HG02852 (cell line): ENCODE data around the gene TRAPPC10.
"Not testable (repeated sequence)": the region's sequence is repeated elsewhere in the genome, so short reads cannot be mapped to it uniquely, and the experiment has no call there.

Experiments used
- ATAC-seq: cut with Tn5 transposase; IDR thresholded peaks from one replicate; pipeline ENCODE4 v1.9.1; 2021; ENCODE audit warnings: mild to moderate bottlenecking, moderate library complexity; ENCODE audit not compliant: unreplicated experiment

TRAPPC10 gene

GRCh38 chr21:44138039-44138438 lies 125.9 kb downstream of the TRAPPC10 start:
- ATAC-seq: not testable (repeated sequence)

DNA sequence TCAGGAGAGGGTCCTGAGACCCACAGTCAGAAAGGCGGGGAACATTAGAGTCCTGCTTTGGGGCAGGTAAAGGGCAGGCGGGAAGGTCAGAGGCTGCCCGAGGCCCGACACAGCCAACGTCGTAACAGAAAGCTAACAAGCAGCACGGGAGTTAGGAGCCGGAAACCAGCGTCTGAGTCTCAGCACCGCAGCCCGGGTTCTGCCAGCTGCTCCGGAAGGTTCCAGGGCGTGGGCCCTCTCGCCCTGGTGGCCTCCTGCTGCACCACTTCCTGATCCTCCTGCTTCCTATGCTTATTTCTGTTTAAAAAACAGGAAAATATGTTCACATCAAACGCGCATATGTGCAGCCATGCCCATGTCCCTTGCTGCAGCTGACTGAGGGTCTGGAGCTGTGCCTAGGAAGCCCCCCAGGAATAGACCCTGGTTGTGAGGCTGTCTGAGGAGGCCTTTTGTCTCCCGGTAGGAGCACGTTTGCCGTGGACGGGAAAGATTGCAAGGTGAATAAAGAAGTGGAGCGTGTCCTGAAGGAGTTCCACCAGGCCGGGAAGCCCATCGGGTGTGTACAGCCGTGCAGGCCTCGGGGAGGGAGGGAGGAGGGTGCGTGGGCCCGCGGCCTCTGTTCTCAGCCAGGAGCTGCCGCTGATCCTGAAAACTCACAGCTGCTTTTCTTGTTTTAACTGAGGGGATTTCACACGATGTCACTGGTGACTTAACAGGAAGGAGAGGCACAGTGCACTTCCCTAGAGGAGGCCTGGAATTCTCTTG lies 127.9 kb downstream of the TRAPPC10 start:
- ATAC-seq: not testable (repeated sequence)

GRCh38 chr21:44140552-44140932 lies 128.4 kb downstream of the TRAPPC10 start:
- ATAC-seq: not testable (repeated sequence)

- ATAC-seq: not testable (repeated sequence)
These were observed 130.4 kb downstream of the TRAPPC10 start for GRCh38 chr21:44142470-44142869.

- not testable (repeated sequence) for ATAC-seq
These were observed 131.3 kb downstream of the TRAPPC10 start for GRCh38 chr21:44143380-44143779.

GRCh38 chr21:44143996-44144395 lies 131.9 kb downstream of the TRAPPC10 start:
- not testable (repeated sequence) for ATAC-seq

DNA sequence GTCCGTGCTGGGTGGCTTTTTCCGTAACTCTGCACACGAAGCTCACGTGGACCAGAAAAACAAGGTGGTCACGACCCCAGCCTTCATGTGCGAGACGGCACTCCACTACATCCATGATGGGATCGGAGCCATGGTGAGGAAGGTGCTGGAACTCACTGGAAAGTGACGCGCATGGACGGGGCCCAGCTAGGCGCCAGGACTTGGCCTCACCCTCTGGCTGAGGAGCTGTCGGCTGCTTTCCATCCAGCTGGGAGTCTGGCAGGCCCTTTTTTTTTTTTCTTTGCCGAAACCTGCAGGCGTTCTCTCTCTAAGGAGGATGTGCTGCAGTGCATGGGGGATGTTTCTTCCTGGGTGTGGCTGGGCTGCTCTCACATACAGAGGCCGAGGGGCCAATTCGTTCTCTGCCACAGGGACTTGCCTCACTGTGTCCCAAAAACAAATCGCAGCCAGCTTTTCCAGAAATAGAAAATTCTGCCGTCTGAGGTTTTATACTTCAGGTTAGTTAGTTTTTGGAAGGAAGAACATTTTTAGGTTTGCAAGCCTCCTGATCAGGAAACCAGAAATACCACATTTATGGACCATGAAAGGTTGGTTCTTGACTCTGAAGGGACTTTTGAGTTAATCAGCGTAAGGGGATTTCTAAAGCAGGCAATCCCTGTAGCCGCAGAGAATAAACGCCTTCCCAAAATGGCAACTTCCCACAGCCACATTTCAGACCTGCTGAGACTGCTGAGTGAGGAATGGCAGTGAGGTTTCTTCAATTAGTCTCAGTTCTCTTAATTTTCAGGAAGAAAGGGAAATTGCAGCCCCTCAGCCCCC lies 132.9 kb downstream of the TRAPPC10 start:
- ATAC-seq: peak; percentile 49

DNA sequence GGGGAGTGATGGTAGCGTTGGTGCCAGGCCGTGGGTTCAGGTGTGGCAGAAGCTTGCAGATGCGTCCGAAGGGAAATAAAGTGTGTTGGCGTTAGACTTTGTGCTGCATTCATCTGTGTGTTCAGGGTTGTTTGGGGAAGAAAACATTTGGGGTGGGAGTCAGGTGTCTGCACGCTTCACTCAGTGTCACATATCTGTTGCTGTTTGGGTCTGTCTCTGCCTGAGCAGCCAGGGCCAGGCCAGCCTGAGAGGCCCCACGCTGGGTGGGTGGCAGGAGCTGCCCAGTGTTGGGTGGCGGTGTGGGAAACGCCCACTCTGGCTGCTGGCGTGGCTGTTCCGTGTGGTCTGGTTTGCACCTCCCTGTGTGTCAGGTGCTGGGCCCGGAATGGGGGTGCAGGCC lies 133.5 kb downstream of the TRAPPC10 start:
- not testable (repeated sequence) for ATAC-seq

DNA sequence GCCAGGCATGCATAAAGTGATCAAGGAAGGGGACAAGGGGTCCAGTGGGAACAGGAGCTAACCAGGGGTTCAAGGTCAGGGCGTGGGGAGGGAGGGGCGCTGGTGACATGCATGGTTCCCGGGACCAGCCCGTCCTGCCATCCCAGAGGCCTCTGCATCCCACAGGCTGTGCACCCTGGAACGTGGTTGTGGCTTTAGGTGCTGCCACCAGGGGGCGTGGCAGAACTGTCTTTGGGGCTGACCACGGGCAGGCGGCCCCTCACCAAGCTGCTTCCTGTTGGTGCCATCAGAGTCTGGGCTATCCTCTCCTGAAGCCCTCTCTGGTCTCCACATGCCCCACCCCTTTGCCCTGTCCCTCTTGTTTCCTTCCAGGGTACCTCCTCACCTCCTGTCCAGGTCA lies 135.0 kb downstream of the TRAPPC10 start:
- ATAC-seq: not testable (repeated sequence)

DNA sequence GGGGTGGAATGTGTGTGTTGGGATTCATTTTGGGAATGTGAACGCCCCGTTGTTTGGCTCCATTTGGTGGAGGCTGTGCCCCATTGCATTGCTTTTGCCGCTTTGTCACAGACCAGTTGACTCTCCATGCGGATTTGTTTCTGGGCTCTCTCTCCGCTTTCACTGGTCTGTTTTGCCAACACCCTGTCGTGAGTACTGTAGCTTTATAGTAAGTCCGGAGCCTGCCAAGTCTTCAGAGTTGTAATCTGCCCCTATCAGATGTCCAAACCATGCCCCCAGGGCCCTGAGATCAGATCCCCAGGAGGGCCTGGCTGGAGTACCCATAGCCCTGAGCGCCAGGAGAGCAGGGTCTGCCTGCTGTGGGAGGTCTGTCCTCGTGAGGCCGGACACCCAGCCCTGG lies 138.1 kb downstream of the TRAPPC10 start:
- ATAC-seq: not testable (repeated sequence)

DNA sequence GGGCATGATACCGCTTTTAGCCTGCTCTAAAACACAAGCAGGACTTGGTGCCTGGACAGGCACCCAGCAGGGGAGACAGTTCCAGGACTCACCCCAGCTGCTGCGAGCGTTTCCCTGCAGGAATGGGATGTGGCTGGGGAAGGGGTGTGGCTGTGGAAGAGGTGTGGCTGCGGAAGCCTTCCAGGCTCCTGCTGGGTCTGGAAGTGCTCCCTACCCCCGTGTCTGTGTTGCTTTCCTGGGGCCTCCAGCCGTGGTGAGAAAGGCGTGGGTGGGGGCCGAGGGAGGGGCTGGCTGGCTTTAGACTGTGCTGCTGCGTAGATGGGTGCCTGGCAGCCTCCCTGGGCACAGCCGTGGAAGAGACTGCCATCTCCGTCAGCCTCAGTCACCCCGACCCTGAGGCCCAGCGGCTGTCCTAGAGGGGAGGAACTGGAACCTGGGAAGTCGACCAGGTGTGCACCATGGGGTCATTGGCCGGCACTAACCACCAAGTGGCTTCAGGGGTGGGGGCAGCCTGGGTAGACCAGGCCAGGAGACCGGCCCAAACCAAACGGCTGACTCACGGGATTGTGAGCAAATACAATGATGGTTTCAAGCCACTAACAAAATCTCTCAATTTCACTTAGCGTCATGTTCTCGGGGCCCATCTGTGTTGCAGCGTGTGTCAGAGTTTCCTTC lies 141.2 kb downstream of the TRAPPC10 start:
- not testable (repeated sequence) for ATAC-seq

DNA sequence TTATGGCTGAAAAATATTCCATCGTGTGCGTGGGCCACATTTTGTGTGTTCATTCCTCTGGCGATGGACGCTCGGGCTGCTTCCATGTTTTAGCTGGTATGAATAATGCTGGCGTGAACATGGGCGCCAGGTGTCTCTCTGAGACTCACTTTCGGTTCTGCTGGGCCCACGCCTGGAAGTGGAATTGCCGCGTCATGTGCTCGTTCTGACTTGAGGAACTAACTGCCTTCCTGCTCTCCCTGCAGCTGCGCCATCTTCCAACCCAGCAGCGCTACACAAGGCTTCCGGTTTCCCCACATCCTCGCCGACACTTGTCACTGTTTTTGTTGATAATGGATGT lies 141.8 kb downstream of the TRAPPC10 start:
- ATAC-seq: not testable (repeated sequence)

GRCh38 chr21:44154816-44155230 lies 142.7 kb downstream of the TRAPPC10 start:
- peak; percentile 15 for ATAC-seq

- ATAC-seq: peak; percentile 37
These were observed 143.3 kb downstream of the TRAPPC10 start for GRCh38 chr21:44155231-44155993.

DNA sequence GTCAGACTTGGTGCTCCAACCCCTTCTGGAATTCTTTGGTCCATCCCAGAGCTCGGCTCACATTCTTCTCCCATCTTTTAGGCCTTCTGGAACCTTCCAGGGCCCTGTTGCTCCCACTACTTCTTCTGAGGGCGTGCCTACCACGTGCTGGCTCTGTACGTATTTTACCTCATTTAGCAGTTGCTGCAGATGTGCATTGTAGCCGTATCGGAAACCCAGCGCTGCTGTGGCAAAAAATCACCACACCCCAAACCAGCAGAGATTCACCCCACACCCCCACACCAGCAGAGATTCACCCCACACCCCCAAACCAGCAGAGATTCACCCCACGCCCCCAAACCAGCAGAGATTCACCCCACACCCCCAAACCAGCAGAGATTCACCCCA lies 143.9 kb downstream of the TRAPPC10 start:
- ATAC-seq: not testable (repeated sequence)
